B cell (primary cell): ENCODE results near the gene SPON2. TPM values are rescaled to one million over a fixed set of nuclear protein-coding genes. Genes with fewer than 3 reads are reported as not detected.

ENCODE experiments used
- ATAC-seq: fragments of 200-7000 bp; cut with Tn5 transposase; one replicate; pipeline ENCODE4 v1.10.0; 2021; ENCODE audit warnings: low read depth, mild to moderate bottlenecking, moderate number of reproducible peaks, moderate library complexity
- CTCF ChIA-PET: fragments of 350-600 bp; sonication (Branson Sonifier 250); formaldehyde crosslinking; loops from one replicate; lab custom pipeline; 2021; ENCODE audit warnings: antibody characterized with exemption, inconsistent platforms; lab: Charles Lee
- POLR2A ChIA-PET: fragments of 350-600 bp; sonication (Branson Sonifier 250); formaldehyde crosslinking; loops from one replicate; lab custom pipeline; 2021; ENCODE audit warnings: antibody characterized with exemption; lab: Charles Lee
- DNase-seq: peaks from one replicate; pipeline ENCODE4 v3.0.0; 2013
- H2AFZ ChIP-seq: 2 replicates; pipeline ENCODE4 v1.6.1; 2012; ENCODE audit warnings: mild to moderate bottlenecking, low read depth, low read length; ENCODE audit not compliant: insufficient read depth, poor library complexity, severe bottlenecking
- H3K27ac ChIP-seq, 2 donors: 1 replicate in 1 of 2; 2 replicates in 1 of 2; pipeline ENCODE4 v1.5.1; 2012 to 2013; ENCODE audit warnings: low read length in 2 of 2, mild to moderate bottlenecking in 2 of 2, moderate library complexity in 1 of 2
- H3K27me3 ChIP-seq, 4 experiments: fragments of 200-600 bp in 1 of 4; sonication (generic) in 1 of 4; replicated peaks in 1 of 4; 1 replicate in 2 of 4; 2 replicates in 2 of 4; pipeline versions ENCODE4 v1.6.1 to v1.7.0; 2013 to 2016; ENCODE audit warnings: low read length in 3 of 4, mild to moderate bottlenecking in 2 of 4, mixed read lengths in 1 of 4, moderate library complexity in 1 of 4; ENCODE audit not compliant: insufficient read depth in 4 of 4, control insufficient read depth in 3 of 4; ENCODE audit errors: control extremely low read depth in 1 of 4
- H3K36me3 ChIP-seq, 2 experiments: replicated peaks in 1 of 2; 1 replicate in 1 of 2; 2 replicates in 1 of 2; pipeline versions ENCODE4 v1.6.1 to v1.7.1; 2013; ENCODE audit warnings: low read length in 1 of 2; ENCODE audit not compliant: insufficient read depth in 2 of 2, control insufficient read depth in 1 of 2; ENCODE audit errors: control extremely low read depth in 1 of 2, extremely low read depth in 1 of 2
- H3K4me1 ChIP-seq, 2 donors: fragments of 200-600 bp in 1 of 2; sonication (generic) in 1 of 2; 1 replicate in 1 of 2; 2 replicates in 1 of 2; pipeline versions ENCODE4 v1.5.1 to v1.6.1; 2013 to 2017; ENCODE audit warnings: low read length in 2 of 2; ENCODE audit not compliant: control insufficient read depth in 2 of 2, insufficient read depth in 2 of 2
- H3K4me2 ChIP-seq: replicated peaks from 2 replicates; pipeline ENCODE3; 2012; ENCODE audit warnings: mild to moderate bottlenecking, low read depth, low read length; ENCODE audit not compliant: poor library complexity, severe bottlenecking
- H3K4me3 ChIP-seq, 5 experiments: fragments of 200-600 bp in 1 of 5; sonication (generic) in 1 of 5; 1 replicate in 3 of 5; 2 replicates in 2 of 5; pipeline versions ENCODE4 v1.5.1 to v1.7.0; 2011 to 2016; ENCODE audit warnings: low read length in 4 of 5, mild to moderate bottlenecking in 4 of 5, low read depth in 2 of 5, control low read depth in 1 of 5, moderate library complexity in 1 of 5; ENCODE audit not compliant: insufficient read depth in 1 of 5; ENCODE audit errors: control extremely low read depth in 1 of 5, extremely low read depth in 1 of 5
- H3K79me2 ChIP-seq: fragments of 200-600 bp; sonication (generic); one replicate; pipeline ENCODE4 v1.6.0; 2016; ENCODE audit warnings: low read length; ENCODE audit not compliant: control insufficient read depth, insufficient read depth
- H3K9ac ChIP-seq: fragments of 200-600 bp; sonication (generic); 2 replicates; pipeline ENCODE4 v1.6.1; 2017; ENCODE audit warnings: mild to moderate bottlenecking, low read length, moderate library complexity
- H3K9me3 ChIP-seq, 3 donors: one replicate each; pipeline versions ENCODE4 v1.6.1 to v1.7.1; 2013; ENCODE audit warnings: low read length in 2 of 3; ENCODE audit not compliant: control insufficient read depth in 2 of 3, insufficient read depth in 1 of 3; ENCODE audit errors: control extremely low read depth in 1 of 3
- H4K20me1 ChIP-seq: 2 replicates; pipeline ENCODE4 v1.6.0; 2012; ENCODE audit warnings: mild to moderate bottlenecking, low read length; ENCODE audit not compliant: insufficient read depth, control insufficient read depth, poor library complexity, severe bottlenecking
- H3K27ac Mint-ChIP-seq: one replicate; pipeline ENCODE4 v1.8.0; 2021; ENCODE audit warnings: mixed read lengths
- H3K27me3 Mint-ChIP-seq: one replicate; pipeline ENCODE4 v1.8.0; 2021; ENCODE audit warnings: mixed read lengths
- H3K4me1 Mint-ChIP-seq: one replicate; pipeline ENCODE4 v1.8.0; 2021; ENCODE audit warnings: mixed read lengths
- H3K4me3 Mint-ChIP-seq: one replicate; pipeline ENCODE4 v1.8.0; 2021; ENCODE audit warnings: mixed read lengths
- H3K9me3 Mint-ChIP-seq: one replicate; pipeline ENCODE4 v1.8.0; 2022; ENCODE audit warnings: mixed read lengths; ENCODE audit not compliant: insufficient read depth
- EZH2 ChIP-seq: IDR thresholded peaks from 2 replicates; pipeline ENCODE4 v1.6.1; 2012; ENCODE audit warnings: borderline replicate concordance, low read depth, mild to moderate bottlenecking, moderate library complexity, low read length; ENCODE audit not compliant: insufficient read depth, poor library complexity, severe bottlenecking
- WGBS: methylation state at CpG from one replicate; pipeline ENCODE4 v1.1.5; 2013; ENCODE audit warnings: missing lambda C conversion rate; ENCODE audit not compliant: insufficient coverage; 5-methylcytosine and 5-hydroxymethylcytosine counted together
- intact Hi-C: fragments of 100-400 bp; cut with micrococcal nuclease; formaldehyde crosslinking; loops from one replicate; pipeline ENCODE4 v1.10.0; 2022
- polyA plus RNA-seq: library from polyadenylated mRNA; depleted of rRNA; stranded (reverse); fragments of >200 nt; gene quantifications from 2 replicates; pipeline ENCODE4 v1.2.3, GENCODE V29; 2012
- total RNA-seq, 2 donors: library from RNA; stranded (reverse); fragments of 120-200 nt in 1 of 2; gene quantifications; 1 replicate in 1 of 2; 2 replicates in 1 of 2; pipeline versions ENCODE4 v1.2.3 to v1.2.4, GENCODE V29; 2013 to 2022
- TF ChIP-seq, protein P1 (sequence below): fragments of 200-600 bp; IDR thresholded peaks from one replicate; pipeline ENCODE4 v1.8.0; 2022; ENCODE audit warnings: antibody characterized with exemption, mild to moderate bottlenecking

The SPON2 gene
- total and polyA plus RNA-seq, 2 donors (not counting 1 experiment from before 2014, with no cell fraction given) = 3.8 to 5.1 TPM

GRCh38 chr4:1216076-1216614 lies 43.8 kb upstream of the SPON2 start:
- peaks cover 68% of the 10 kb centered on the region for H4K20me1 ChIP-seq
- ATAC-seq = no peak
- Mint-ChIP-seq H3K9me3 (no peaks in the 10 kb centered on the region), H3K4me1 (peaks cover 52% of the 10 kb centered on the region), H3K27ac (peak overlapping the region; percentile 37), H3K27me3 (no peaks in the 10 kb centered on the region), H3K4me3 (peak overlapping the region; percentile 78)
- H3K27ac ChIP-seq = peak overlapping the region in 1 of 2 donors; percentile 76
- H3K36me3 ChIP-seq = peaks cover 0 to 57% of the 10 kb centered on the region in 2 experiments
- H3K4me3 ChIP-seq = peak overlapping the region in 2 of 5 experiments; percentile 34 to 52
- peaks cover 49% of the 10 kb centered on the region for H3K79me2 ChIP-seq
- H3K27me3 ChIP-seq = no peaks in the 10 kb centered on the region
- no peak overlapping the region for H2AFZ ChIP-seq
- CTCF ChIA-PET = interaction anchor here (1.4 kb wide), 1 partner anchor 49 kb away, joined by 6 read pairs; no protein-coding TSS in a partner anchor
- intact Hi-C loops = no loop called here
- DNase-seq = no peak
- POLR2A ChIA-PET = no interaction called here
- TF ChIP-seq, protein P1, sequence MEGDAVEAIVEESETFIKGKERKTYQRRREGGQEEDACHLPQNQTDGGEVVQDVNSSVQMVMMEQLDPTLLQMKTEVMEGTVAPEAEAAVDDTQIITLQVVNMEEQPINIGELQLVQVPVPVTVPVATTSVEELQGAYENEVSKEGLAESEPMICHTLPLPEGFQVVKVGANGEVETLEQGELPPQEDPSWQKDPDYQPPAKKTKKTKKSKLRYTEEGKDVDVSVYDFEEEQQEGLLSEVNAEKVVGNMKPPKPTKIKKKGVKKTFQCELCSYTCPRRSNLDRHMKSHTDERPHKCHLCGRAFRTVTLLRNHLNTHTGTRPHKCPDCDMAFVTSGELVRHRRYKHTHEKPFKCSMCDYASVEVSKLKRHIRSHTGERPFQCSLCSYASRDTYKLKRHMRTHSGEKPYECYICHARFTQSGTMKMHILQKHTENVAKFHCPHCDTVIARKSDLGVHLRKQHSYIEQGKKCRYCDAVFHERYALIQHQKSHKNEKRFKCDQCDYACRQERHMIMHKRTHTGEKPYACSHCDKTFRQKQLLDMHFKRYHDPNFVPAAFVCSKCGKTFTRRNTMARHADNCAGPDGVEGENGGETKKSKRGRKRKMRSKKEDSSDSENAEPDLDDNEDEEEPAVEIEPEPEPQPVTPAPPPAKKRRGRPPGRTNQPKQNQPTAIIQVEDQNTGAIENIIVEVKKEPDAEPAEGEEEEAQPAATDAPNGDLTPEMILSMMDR = no peak
- TF ChIP-seq EZH2 = no peak
- WGBS = 97% methylated on average over 34 of the region's 34 CpGs
- no peaks in the 10 kb centered on the region for H3K9me3 ChIP-seq
- H3K9ac ChIP-seq = peak overlapping the region; percentile 57
- H3K4me1 ChIP-seq = peaks cover 44 to 66% of the 10 kb centered on the region in 2 donors
- H3K4me2 ChIP-seq = peak overlapping the region; percentile 83
